ENCODE measurements around the gene ERFE. TPM values are rescaled to one million over a fixed set of nuclear protein-coding genes. Genes with fewer than 3 reads are reported as not detected.

ERFE gene
- total and polyA plus RNA-seq, 2 donors (not counting 3 experiments of a cell fraction or from before 2014, with no cell fraction given), result 0.65 to 1.2 TPM

- ChIA-PET CTCF (interaction anchor here (0.9 kb wide), 1 partner anchor 9 kb away, joined by 3 read pairs; no protein-coding TSS in a partner anchor), POLR2A (no interaction called here)
- no peak for FAIRE-seq
- TF ChIP-seq MAX (IDR thresholded peaks at IDR 0.05; ENCODE audit: insufficient read depth, insufficient read length) (no peak), FOS (IDR thresholded peaks at IDR 0.05; ENCODE audit: borderline replicate concordance, insufficient read depth, low read length) (no peak), CTCF (IDR thresholded peaks at IDR 0.05; ENCODE audit: extremely low read depth in 1 of 2, insufficient read depth in 1 of 2, low read depth in 1 of 2, low read length in 2 of 2) (no peak), POLR2A (IDR thresholded peaks at IDR 0.05; ENCODE audit: low read depth, low read length) (no peak), MYC (IDR thresholded peaks at IDR 0.05; ENCODE audit: low read depth, low read length) (no peak), EZH2 (IDR thresholded peaks at IDR 0.05; ENCODE audit: borderline replicate concordance, low read depth, low read length, severe bottlenecking) (no peak), POLR2AphosphoS5 (IDR thresholded peaks at IDR 0.05; ENCODE audit: insufficient read depth, low read depth, low read length) (no peak), JUN (IDR thresholded peaks at IDR 0.05; ENCODE audit: borderline replicate concordance, insufficient read depth, insufficient read length, low read depth) (no peak), GATA2 (IDR thresholded peaks at IDR 0.05; ENCODE audit: insufficient read depth, insufficient read length, low read depth, low read length) (no peak)
- intact Hi-C loops (cut with micrococcal nuclease) (no loop called here), dilution Hi-C loops (cut with MboI; ENCODE audit: extremely low pct_ligation_motif_present, low sequenced_read_pairs) (no loop called here)
- Histone ChIP-seq H3K27ac (ENCODE audit: insufficient read depth, low read depth, low read length) (no peak overlapping the region), H3K79me2 (ENCODE audit: control insufficient read depth, insufficient read depth, low read length) (no peaks in the 10 kb centered on the region), H3K9me3 (replicated peaks; ENCODE audit: control insufficient read depth, insufficient read depth, low read length) (no peaks in the 10 kb centered on the region), H4K20me1 (replicated peaks; ENCODE audit: control insufficient read depth, extremely low read depth, insufficient read depth, low read length) (no peaks in the 10 kb centered on the region), H3K9ac (replicated peaks; ENCODE audit: extremely low read depth, insufficient read depth, low read length) (no peak overlapping the region), H3K9me1 (replicated peaks; ENCODE audit: control insufficient read depth, extremely low read depth, insufficient read depth, low read length) (no peaks in the 10 kb centered on the region), H3K27me3 (ENCODE audit: control insufficient read depth in 2 of 2, insufficient read depth in 2 of 2, low read length in 2 of 2) (no peaks in the 10 kb centered on the region), H3K36me3 (ENCODE audit: control insufficient read depth in 2 of 2, extremely low read depth in 1 of 2, insufficient read depth in 2 of 2, low read length in 2 of 2) (peaks cover 10 to 24% of the 10 kb centered on the region in 2 experiments), H3K4me2 (ENCODE audit: insufficient read depth, low read length) (no peak overlapping the region), H3K4me3 (replicated peaks in 1 of 3; ENCODE audit: insufficient read depth in 1 of 3, low read depth in 1 of 3, low read length in 3 of 3) (no peak overlapping the region), H2AFZ (ENCODE audit: low read depth, low read length) (no peak overlapping the region), H3K4me1 (ENCODE audit: control insufficient read depth, extremely low read depth, insufficient read depth, low read length) (peaks cover 29% of the 10 kb centered on the region)
- BruUV-seq (replicated peaks), result no TSS peak
- DNase-seq (ENCODE audit: low read depth, low spot score), result no peak
Observed at GRCh38 chr2:238171575-238172187, 12.9 kb downstream of the ERFE start.

Data from endothelial cell of umbilical vein (primary cell).